Neuronal stem cell (in vitro differentiated cells): ENCODE measurements around the gene RNF138.
A peak's percentile ranks its signal among the peaks of the same experiment; 100 is the strongest.

Source experiments
- DNase-seq: peaks from one replicate; pipeline ENCODE4 v3.0.0-alpha.2; 2013; ENCODE audit warnings: low spot score
- H2AFZ ChIP-seq: one replicate; pipeline ENCODE4 v1.6.1; 2013; ENCODE audit warnings: mild to moderate bottlenecking, low read length, inconsistent platforms
- H2AK5ac ChIP-seq: 2 replicates; pipeline ENCODE4 v1.6.1; 2013; ENCODE audit warnings: low read depth, mild to moderate bottlenecking, inconsistent platforms, low read length, moderate library complexity, mixed read lengths
- H2BK120ac ChIP-seq: 2 replicates; pipeline ENCODE4 v1.6.1; 2013; ENCODE audit warnings: low read depth, mild to moderate bottlenecking, inconsistent platforms, low read length, moderate library complexity, mixed read lengths
- H2BK12ac ChIP-seq: one replicate; pipeline ENCODE4 v1.6.1; 2013; ENCODE audit warnings: low read length, inconsistent platforms
- H2BK15ac ChIP-seq: 2 replicates; pipeline ENCODE4 v1.6.1; 2013; ENCODE audit warnings: mild to moderate bottlenecking, low read length, inconsistent platforms, mixed read lengths
- H2BK5ac ChIP-seq: one replicate; pipeline ENCODE4 v1.6.1; 2013; ENCODE audit warnings: inconsistent platforms, mild to moderate bottlenecking, low read length, moderate library complexity
- H3K14ac ChIP-seq: one replicate; pipeline ENCODE4 v1.6.1; 2013; ENCODE audit warnings: low read length, inconsistent platforms
- H3K18ac ChIP-seq: 2 replicates; pipeline ENCODE4 v1.6.1; 2013; ENCODE audit warnings: low read length, inconsistent platforms
- H3K23ac ChIP-seq: 2 replicates; pipeline ENCODE4 v1.6.1; 2013; ENCODE audit warnings: low read depth, mild to moderate bottlenecking, mixed read lengths, low read length, inconsistent platforms; ENCODE audit not compliant: poor library complexity
- H3K27ac ChIP-seq: replicated peaks from 3 replicates; pipeline ENCODE4 v1.5.1; 2013; ENCODE audit warnings: low read length, inconsistent platforms
- H3K27me3 ChIP-seq, 3 experiments: 2 replicates each; pipeline ENCODE4 v1.6.1; 2013; ENCODE audit warnings: low read length in 3 of 3, mild to moderate bottlenecking in 2 of 3, inconsistent platforms in 1 of 3, low read depth in 1 of 3, mixed read lengths in 1 of 3, moderate library complexity in 1 of 3; ENCODE audit not compliant: control insufficient read depth in 3 of 3, insufficient read depth in 3 of 3
- H3K36me3 ChIP-seq, 2 donors: replicated peaks in 1 of 2; 2 replicates each; pipeline ENCODE4 v1.6.1; 2013; ENCODE audit warnings: low read length in 2 of 2; ENCODE audit not compliant: control insufficient read depth in 2 of 2, insufficient read depth in 2 of 2
- H3K4ac ChIP-seq: 2 replicates; pipeline ENCODE4 v1.6.1; 2013; ENCODE audit warnings: inconsistent platforms, mild to moderate bottlenecking, low read length, moderate library complexity
- H3K4me1 ChIP-seq, 2 donors: 1 replicate in 1 of 2; 2 replicates in 1 of 2; pipeline ENCODE4 v1.6.1; 2013; ENCODE audit warnings: low read length in 2 of 2, low read depth in 1 of 2; ENCODE audit not compliant: control insufficient read depth in 2 of 2, insufficient read depth in 1 of 2
- H3K4me2 ChIP-seq: one replicate; pipeline ENCODE4 v1.6.1; 2013; ENCODE audit warnings: mild to moderate bottlenecking, low read length, inconsistent platforms; ENCODE audit not compliant: insufficient read depth, poor library complexity, severe bottlenecking
- H3K4me3 ChIP-seq, 2 donors: 2 replicates each; pipeline ENCODE4 v1.5.1; 2013; ENCODE audit warnings: low read length in 2 of 2, mild to moderate bottlenecking in 2 of 2, inconsistent platforms in 1 of 2, moderate library complexity in 1 of 2
- H3K79me1 ChIP-seq: one replicate; pipeline ENCODE4 v1.6.1; 2013; ENCODE audit warnings: low read depth, mild to moderate bottlenecking, inconsistent platforms, low read length, moderate library complexity
- H3K9ac ChIP-seq: one replicate; pipeline ENCODE4 v1.6.1; 2013; ENCODE audit warnings: mild to moderate bottlenecking, low read depth, low read length, inconsistent platforms; ENCODE audit not compliant: poor library complexity
- H3K9me3 ChIP-seq, 2 donors: replicated peaks in 1 of 2; 2 replicates each; pipeline versions ENCODE3 to v1.6.1; 2013; ENCODE audit warnings: low read length in 2 of 2, mild to moderate bottlenecking in 2 of 2, inconsistent platforms in 1 of 2, low read depth in 1 of 2, mixed read lengths in 1 of 2, moderate library complexity in 1 of 2; ENCODE audit not compliant: control insufficient read depth in 2 of 2, insufficient read depth in 1 of 2
- H4K8ac ChIP-seq: one replicate; pipeline ENCODE4 v1.6.1; 2013; ENCODE audit warnings: low read depth, mild to moderate bottlenecking, inconsistent platforms, low read length, moderate library complexity
- H4K91ac ChIP-seq: one replicate; pipeline ENCODE4 v1.6.1; 2013; ENCODE audit warnings: low read length, low read depth, mild to moderate bottlenecking, inconsistent platforms; ENCODE audit not compliant: poor library complexity
- WGBS, 2 donors: extraction: QIAGEN DNeasy Blood & Tissue Kit; methylation state at CpG; one replicate each; pipeline ENCODE4 v1.1.7; 2013; ENCODE audit warnings: missing lambda C conversion rate in 2 of 2, mixed read lengths in 1 of 2; ENCODE audit not compliant: insufficient read length in 2 of 2, insufficient replicate concordance in 1 of 2; ENCODE audit errors: extremely low coverage in 2 of 2; 5-methylcytosine and 5-hydroxymethylcytosine counted together

The RNF138 gene

DNA sequence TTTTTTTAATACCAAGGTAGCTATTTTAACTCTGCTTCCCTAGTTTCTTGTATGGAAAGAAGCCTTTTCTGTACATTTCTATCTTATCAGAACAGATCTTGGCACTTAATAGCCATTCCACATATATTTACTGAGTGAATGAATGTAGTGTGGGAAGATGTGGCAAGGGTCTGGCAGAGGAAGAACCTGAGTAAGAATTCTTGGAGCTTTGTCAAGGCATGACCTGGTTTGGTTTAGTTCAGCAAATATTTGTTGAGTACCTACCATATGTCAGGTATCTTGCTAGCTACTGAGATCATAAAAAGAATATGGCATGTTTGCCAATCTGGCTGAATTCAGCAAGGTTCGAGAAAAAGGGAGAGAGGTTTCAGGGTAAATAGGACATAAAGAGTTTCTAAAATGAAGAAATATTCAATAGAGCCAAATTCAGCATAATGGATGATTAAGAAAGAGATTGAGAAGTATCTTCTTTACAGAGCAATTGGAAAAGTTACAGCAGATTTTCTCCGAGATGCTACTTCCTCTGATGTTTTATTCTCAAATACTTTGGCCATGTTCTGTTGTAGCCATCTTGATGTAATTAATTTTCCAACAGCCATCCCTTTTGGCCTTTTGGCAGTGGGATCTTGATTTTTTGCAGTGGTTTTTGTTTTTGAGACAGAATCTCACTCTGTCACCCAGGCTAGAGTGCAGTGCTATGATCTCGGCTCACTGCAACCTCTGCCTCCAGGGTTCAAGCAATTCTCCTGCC is 76.5 kb downstream of the RNF138 start:
- no CpG with 5 or more reads among the region's 3 CpGs for WGBS, 2 donors
- no peaks in the 10 kb centered on the region for H3K4me1 ChIP-seq
- H3K36me3 ChIP-seq: no peaks in the 10 kb centered on the region
- no peak overlapping the region for H2AFZ ChIP-seq
- DNase-seq: no peak
- H4K8ac ChIP-seq: no peak overlapping the region
- H3K9me3 ChIP-seq: no peaks in the 10 kb centered on the region
- H3K18ac ChIP-seq: no peak overlapping the region
- no peak overlapping the region for H3K14ac ChIP-seq
- H3K79me1 ChIP-seq: no peaks in the 10 kb centered on the region
- no peak overlapping the region for H3K9ac ChIP-seq
- H3K4me2 ChIP-seq: no peak overlapping the region
- H3K4ac ChIP-seq: no peak overlapping the region
- H3K23ac ChIP-seq: no peak overlapping the region
- H3K27me3 ChIP-seq: no peaks in the 10 kb centered on the region
- H2AK5ac ChIP-seq: no peak overlapping the region
- no peak overlapping the region for H3K4me3 ChIP-seq
- no peak overlapping the region for H2BK12ac ChIP-seq
- no peak overlapping the region for H3K27ac ChIP-seq
- no peak overlapping the region for H2BK5ac ChIP-seq
- H4K91ac ChIP-seq: no peak overlapping the region
- no peak overlapping the region for H2BK120ac ChIP-seq
- H2BK15ac ChIP-seq: no peak overlapping the region

DNA sequence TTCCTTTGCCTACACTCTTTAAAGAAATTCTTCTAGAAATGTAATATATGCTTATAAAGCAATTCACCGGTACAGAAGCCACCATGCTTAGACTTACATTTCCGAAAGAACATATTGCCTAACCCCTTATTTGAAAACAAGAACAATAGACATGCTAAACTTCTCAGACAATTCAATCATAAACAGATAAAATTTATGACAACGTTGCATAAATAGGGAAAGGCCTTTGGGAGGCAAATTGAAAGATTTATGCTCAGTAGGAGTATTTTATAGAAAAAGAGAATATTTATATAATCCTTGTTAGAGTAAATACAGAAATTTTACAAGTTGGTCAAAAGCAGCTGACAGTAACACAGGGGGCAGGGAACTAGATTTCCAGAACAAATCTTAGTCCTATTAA is 82.0 kb downstream of the RNF138 start:
- Histone ChIP-seq H2BK15ac (no peak overlapping the region), H4K91ac (no peak overlapping the region), H3K4me2 (no peak overlapping the region), H4K8ac (no peak overlapping the region), H3K9me3 (no peaks in the 10 kb centered on the region), H2BK120ac (no peak overlapping the region), H3K4me3 (no peak overlapping the region), H3K4ac (no peak overlapping the region), H3K27me3 (no peaks in the 10 kb centered on the region), H3K9ac (no peak overlapping the region), H3K79me1 (no peaks in the 10 kb centered on the region), H3K23ac (no peak overlapping the region), H2BK12ac (no peak overlapping the region), H3K36me3 (no peaks in the 10 kb centered on the region), H2AK5ac (no peak overlapping the region), H3K4me1 (no peaks in the 10 kb centered on the region), H3K18ac (no peak overlapping the region), H3K14ac (no peak overlapping the region), H3K27ac (no peak overlapping the region), H2BK5ac (no peak overlapping the region), H2AFZ (no peak overlapping the region)
- no peak for DNase-seq
- no CpG with 5 or more reads among the region's 3 CpGs for WGBS, 2 donors

DNA sequence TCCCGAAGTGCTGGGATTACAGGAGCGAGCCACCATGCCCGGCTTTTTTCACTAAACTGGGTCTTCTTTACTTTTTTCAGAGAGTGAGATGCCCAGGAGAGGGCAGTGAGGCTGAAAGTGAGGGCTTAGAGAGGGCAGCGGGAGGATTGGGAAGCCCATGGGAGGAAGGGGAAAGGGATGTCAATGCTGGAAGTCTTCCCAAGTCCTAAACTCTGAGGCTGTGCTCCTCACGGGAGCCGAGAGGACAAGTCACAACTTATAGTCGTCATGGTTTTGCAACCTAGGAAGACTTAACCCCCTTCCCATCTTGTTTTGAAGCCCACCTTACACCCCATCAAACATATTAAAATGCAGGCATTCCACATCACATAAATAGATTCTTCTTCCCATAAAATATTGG is 83.0 kb downstream of the RNF138 start:
- no CpG with 5 or more reads among the region's 7 CpGs for WGBS, 2 donors
- Histone ChIP-seq H2BK120ac (no peak overlapping the region), H3K4me1 (peaks cover 0 to under 1% of the 10 kb centered on the region in 2 donors), H3K4ac (no peak overlapping the region), H3K14ac (no peak overlapping the region), H3K4me2 (no peak overlapping the region), H2BK5ac (no peak overlapping the region), H4K8ac (no peak overlapping the region), H2BK12ac (no peak overlapping the region), H3K9me3 (no peaks in the 10 kb centered on the region), H3K23ac (no peak overlapping the region), H3K79me1 (no peaks in the 10 kb centered on the region), H3K27me3 (no peaks in the 10 kb centered on the region), H3K27ac (no peak overlapping the region), H2BK15ac (no peak overlapping the region), H3K18ac (peak overlapping the region; percentile 19), H4K91ac (no peak overlapping the region), H2AFZ (no peak overlapping the region), H2AK5ac (no peak overlapping the region), H3K36me3 (no peaks in the 10 kb centered on the region), H3K9ac (no peak overlapping the region), H3K4me3 (no peak overlapping the region)
- DNase-seq: no peak

DNA sequence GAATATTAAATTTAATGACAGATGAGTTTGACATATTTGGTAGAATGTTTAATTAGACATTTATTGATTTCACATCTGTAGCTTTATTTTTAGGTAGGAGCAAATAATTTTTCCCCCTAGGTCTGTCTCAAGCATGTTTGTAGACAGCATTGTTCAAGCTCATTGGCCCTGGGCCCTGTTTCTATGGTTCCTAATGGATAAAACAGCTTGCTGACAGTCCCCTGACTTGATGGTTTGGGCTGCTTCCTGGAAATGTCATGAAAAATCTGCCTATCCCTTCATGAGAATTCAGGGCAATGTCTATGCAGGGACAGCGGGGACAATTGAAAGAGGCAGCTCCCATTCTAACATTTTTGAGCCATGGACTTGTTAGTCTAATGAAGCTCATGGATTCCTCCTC is 83.6 kb downstream of the RNF138 start:
- no peak for DNase-seq
- Histone ChIP-seq H3K18ac (no peak overlapping the region), H3K23ac (no peak overlapping the region), H2BK5ac (no peak overlapping the region), H3K4me2 (no peak overlapping the region), H3K4ac (no peak overlapping the region), H4K8ac (no peak overlapping the region), H2BK12ac (no peak overlapping the region), H3K27ac (no peak overlapping the region), H2BK15ac (no peak overlapping the region), H3K9ac (no peak overlapping the region), H3K14ac (no peak overlapping the region), H2BK120ac (no peak overlapping the region), H4K91ac (no peak overlapping the region), H2AFZ (no peak overlapping the region), H3K36me3 (no peaks in the 10 kb centered on the region), H3K27me3 (no peaks in the 10 kb centered on the region), H2AK5ac (no peak overlapping the region), H3K9me3 (no peaks in the 10 kb centered on the region), H3K79me1 (no peaks in the 10 kb centered on the region), H3K4me3 (no peak overlapping the region), H3K4me1 (peaks cover 0 to 5% of the 10 kb centered on the region in 2 donors)
- WGBS, 2 donors: no CpG with 5 or more reads among the region's 1 CpG
